H1 (cell line): ENCODE measurements around the gene SPSB3. TPM values are rescaled to one million over a fixed set of nuclear protein-coding genes. Genes with fewer than 3 reads are reported as not detected.

ENCODE experiments used
- POLR2AphosphoS5 ChIP-seq: IDR thresholded peaks from 2 replicates; pipeline ENCODE4 v1.6.1; 2011; ENCODE audit warnings: low read depth, low read length
- polyA plus RNA-seq, 7 experiments: library from polyadenylated mRNA; depleted of rRNA in 3 of 7; stranded (reverse) in 5 of 7; unstranded in 2 of 7; fragments of >200 nt in 5 of 7; fragments of 200-250 nt in 2 of 7; gene quantifications; 1 replicate in 5 of 7; 2 replicates in 1 of 7; 4 replicates in 1 of 7; pipeline versions ENCODE4 v1.2.1 to v1.2.3, GENCODE V29; 2011 to 2013; ENCODE audit warnings: missing spikeins in 2 of 7, mixed read lengths in 2 of 7
- total RNA-seq: library from RNA; stranded (reverse); fragmentation: NEBNext Ultra II Directional; extraction: Animal tissue kit (Norgen Biotek cat#: 25700); gene quantifications from 2 replicates; pipeline ENCODE4 v1.2.1, GENCODE V29; 2021

Gene SPSB3
- total and polyA plus RNA-seq, 2 of the 8 experiments (the other 6 are each of a cell fraction or from before 2014, with no cell fraction given), result 22.5 to 37.8 TPM

DNA sequence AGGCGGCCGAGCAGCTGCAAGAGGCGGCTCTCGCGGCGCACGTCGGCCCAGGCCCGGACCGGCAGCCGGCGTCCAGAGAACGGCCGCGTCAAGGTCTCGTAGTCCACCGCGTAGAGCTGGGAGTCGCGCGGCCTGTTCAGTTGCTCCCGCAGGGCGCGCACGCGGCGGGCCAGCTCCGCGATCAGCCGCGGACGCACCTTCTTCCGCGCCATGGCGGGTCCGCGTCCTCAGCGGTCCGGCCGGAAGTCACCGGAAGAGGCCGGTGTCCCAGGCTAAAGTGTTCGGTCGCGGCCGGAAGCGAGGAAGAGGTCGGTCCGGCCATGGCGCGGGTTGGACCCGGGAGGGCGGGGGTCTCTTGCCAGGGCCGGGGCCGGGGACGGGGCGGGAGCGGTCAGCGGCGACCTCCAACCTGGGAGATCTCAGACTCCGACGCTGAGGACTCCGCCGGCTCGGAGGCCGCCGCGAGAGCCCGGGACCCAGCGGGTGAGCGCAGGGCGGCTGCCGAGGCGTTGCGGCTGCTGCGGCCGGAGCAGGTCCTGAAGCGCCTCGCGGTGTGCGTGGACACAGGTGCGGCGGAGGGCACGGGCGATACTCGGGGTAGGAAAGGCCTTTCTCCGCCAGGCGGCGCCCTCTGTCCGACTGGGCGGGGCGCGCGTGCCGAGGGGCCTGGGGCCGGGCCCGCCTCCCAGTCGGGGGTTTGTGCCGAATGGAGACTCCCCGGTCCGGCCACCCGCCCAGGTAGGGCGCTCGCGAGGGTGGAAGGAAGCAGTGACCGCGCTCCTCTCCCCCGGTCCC lies 9.3 kb downstream of the SPSB3 start, which contains the start of gene MRPS34 (continued):
- TF ChIP-seq POLR2AphosphoS5, result peak; percentile 60
